GM19395 (cell line): ENCODE data around the gene TSPOAP1.
A peak's percentile ranks its signal among the peaks of the same experiment; 100 is the strongest.

Experiments
- ATAC-seq: cut with Tn5 transposase; IDR thresholded peaks from one replicate; pipeline ENCODE4 v1.9.1; 2021; ENCODE audit warnings: mild to moderate bottlenecking, moderate library complexity; ENCODE audit not compliant: unreplicated experiment

TSPOAP1 gene

DNA sequence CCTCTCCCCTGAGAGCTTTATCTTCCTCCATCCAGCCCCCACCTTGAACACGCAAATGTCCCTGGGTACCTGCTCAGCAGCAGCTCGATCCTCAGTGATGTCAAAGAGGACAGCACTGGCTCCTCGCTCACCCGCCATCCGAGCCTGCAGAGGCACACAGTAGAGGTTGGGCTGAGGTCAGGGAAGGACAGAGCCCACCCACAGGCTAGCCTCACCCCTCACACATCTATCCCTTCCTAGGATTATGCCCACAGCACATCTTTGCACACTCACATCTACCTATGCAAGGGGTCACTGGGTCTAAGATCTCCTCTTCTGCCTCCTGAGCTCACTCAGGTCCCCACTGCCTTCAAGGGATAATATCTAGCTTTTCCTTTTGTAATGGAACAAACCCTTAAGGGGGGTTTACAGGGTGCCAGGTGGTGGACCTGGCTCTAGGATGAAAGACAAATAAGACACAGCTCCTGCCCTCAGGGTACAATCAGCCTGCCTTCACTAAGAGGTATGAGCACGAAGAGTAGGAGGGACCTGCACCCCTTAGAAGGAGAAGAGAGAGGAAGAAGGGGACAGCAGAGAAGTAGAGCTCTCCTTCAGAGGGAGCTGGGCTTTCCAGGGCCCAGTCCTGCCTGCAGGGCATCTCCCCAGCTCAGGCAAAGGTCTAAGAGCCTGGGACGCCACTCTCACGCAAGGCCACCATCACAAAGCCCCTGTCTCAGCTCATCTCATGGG lies 35.0 kb upstream of the TSPOAP1 start:
- ATAC-seq = no peak

DNA sequence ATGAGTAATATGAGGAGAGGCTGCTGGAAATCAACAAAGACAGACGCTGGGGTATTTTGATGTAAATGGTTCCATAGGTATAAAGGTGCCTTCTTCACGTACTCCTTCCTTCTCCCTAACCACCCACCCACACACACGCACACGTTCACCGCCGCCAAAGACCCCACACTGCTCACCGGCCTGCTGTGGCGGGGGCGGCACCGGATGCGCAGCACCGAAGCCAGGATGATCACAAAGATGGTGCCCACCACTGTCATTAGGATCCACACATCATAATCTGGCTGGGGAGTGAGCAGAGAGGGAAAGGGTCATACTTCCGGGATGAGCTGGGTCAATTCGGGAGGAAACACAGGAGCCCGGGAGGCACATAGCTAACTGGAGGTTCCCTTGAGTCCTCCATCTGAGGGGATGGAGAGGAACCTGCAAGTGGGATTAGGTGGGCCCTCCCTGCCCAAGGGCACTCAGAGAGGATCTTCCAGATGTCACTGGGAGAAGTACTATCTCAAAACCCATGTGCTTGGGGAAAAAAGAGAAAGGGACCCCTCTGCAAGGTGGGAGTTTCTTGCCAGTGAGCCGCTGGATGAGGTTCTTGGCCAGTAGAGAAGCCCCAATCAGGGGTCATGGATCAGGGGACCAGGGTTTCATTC lies 33.9 kb upstream of the TSPOAP1 start:
- ATAC-seq = no peak

DNA sequence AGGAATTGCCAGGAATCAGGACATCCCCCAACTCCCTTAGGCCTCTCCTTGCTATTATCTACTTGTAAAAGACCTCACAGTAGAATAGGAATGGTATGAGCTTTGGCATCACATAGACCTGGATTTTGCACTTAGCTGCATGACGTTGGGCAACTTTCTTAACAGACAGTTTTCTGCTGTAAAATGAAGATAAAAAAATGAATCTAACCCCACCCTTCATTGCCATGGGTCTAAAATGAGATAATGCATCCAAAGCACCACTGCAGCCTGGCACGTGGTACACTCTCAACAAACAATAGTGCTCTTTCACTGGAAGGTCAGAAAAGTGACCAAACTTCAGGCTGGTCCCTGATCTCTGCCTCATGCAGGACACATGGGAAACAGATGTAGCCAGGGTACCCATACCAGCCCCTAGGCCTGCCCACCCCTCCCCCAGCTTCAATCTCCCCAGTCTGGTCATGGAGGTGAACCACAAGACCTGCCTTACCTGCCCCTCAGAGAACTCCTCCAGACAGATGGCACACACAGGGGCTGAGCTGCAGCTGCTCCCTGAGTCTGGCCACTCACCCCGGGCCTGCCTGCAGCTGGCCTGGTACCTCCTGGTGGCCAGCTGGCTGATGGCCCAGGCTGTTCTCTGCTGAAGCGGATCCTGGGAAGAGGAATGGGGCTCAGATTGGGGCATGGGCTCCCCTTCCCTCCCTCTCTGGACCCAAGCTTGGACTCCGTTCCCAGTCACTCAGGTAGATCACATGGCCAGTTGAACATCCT lies 31.9 kb upstream of the TSPOAP1 start:
- no peak for ATAC-seq

DNA sequence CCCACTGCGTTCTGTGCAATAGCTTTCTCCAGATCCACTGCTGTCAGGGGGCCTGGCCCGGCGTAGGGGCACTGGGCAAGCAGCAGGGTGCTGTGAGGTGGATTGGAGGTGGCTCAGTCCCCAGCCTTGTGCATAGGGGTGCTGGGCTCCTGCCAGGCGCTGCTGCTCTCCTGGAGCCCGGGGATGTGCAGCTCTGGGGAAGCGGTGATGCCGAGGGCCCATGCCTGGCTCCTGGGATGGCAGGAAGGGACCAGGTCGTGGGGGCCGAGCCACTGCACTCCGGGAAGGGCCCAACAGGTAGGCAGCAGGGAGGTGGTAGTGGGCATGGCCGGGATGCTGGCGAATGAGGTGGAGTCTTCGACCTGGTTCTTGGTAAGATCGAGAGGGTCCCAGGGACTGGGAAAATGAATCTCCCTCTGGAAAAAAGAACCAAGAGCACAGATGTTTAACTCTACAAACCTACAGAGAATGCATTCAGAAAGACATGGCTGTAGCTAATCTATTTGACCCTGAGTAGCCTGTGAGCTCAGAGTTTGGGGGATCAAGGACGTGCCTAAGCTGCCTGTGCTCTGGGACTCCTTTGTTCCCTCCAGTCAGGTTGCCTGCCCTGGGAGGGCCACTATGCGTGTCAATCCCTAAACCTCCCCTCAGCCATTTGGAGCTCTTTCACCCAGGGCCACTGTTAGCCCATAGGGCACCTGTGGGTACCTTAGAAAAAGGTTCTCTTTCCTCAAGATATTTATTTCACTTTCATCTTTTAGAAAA lies 30.0 kb upstream of the TSPOAP1 start:
- no peak for ATAC-seq

DNA sequence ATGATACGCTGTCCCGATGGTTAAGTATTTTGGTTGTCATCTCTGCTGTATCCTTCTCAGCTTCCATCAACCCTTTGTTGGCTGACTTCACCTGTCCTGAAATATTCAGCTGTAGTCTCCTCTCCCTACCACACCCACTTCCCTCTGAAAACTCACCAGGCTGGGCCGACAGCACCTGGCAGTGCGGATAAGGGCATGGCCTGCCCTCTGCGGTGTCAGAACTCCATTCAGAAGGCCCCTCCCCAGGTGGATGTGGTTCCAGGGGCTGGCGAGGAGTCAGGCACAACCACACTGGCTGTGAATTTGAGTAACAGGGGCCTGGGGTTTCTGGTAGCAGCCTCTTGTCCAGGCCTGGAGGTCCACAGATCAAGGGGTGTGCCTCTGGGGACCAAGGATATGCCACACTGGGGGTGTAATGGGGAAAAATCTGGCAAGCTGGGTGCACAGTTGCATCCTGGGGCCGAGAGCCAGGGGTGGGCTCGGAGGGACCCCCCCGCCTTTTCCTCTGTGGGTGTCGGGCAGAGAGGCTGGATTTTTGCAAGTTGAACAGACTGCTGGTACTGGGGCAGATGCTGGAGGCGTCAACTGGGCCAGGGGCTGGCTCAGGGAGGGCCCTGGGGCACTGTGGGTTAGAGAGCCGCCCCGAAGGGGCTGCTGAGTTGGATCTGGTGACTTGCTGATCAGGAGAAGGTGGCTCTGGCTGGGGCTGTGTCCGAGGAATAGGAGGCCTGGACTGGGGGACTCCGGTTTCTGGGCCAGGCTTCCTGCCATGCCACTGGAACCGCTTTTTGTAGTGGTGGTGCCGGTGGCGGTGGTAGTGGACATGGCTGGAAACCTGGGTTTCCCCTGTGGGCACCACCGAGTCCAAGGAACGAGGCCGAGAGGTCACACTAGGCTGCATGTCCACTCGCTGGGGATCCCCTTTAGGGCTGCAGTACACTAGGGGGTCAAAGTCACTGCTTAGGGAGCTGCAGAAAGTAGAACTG lies 29.0 kb upstream of the TSPOAP1 start:
- ATAC-seq = no peak

DNA sequence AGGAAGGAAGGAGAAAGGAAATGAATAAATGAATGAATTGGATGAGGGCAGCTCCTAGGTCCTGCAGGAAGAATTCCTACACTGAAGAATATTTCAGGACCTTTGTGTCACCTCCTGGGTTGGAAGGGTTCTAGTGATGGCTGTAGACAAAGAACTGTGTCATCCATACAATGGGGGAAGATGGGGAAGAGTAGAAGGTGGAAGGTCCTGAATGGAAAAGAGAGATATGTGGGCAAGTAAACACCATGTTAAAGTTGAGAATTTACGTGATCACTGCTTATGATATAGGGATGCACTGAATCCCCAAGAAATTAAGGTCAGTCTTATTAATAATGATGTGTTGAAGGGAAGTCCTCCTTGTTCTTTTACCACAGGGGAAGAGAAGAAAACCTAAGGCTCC lies 27.6 kb upstream of the TSPOAP1 start:
- ATAC-seq = no peak

DNA sequence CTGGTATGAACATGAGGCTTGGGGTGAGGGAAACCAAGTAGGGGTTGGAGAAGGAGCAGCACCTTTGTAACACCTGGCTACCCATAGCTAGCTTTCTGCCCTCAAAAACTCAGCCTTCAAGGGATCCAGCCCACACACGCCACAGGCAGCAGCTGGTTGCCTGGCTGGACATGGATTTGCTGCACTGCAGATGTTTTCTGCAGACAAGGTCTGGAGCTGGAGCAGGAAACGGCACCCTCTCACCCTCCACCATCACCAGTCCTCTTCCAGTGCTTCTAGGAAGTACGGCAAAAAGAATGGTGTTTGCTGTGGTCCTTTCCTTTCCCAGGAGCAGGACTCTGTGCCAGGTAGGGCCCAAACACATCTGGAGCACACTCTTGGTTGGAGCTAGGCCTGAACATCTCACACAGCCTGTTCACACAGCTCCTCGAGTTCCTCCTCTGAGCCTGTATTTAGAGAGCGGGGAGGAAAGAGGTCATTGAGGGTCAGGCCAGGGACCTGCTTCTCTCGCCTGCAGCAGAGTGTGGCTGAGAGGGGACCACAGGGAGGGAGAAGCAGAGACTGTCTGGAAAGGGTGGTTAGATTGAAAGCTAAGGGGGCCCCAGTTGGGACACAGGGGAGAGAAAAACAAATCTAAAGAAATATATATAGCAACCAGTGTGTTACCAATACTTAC lies 26.1 kb upstream of the TSPOAP1 start:
- no peak for ATAC-seq

DNA sequence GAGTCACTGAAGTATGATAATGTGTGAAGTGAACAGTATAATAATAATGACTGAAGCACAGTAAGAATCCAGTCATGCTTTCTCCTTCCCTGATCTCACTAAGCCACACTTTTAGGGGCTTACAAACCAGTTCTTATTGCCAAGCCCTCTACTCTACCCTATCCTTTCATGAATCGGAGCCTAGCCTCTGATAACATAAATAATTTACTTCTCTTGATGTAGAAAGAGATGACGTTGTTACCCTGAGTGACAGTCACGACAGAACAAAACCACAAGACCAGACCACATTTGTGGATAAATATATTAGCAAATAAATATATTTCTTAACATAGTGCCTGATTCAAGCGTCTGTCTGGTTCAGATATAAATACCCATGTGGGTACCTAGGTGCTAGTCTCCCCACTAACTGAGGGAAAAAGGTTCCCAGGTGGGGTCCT lies 24.8 kb upstream of the TSPOAP1 start:
- no peak for ATAC-seq

DNA sequence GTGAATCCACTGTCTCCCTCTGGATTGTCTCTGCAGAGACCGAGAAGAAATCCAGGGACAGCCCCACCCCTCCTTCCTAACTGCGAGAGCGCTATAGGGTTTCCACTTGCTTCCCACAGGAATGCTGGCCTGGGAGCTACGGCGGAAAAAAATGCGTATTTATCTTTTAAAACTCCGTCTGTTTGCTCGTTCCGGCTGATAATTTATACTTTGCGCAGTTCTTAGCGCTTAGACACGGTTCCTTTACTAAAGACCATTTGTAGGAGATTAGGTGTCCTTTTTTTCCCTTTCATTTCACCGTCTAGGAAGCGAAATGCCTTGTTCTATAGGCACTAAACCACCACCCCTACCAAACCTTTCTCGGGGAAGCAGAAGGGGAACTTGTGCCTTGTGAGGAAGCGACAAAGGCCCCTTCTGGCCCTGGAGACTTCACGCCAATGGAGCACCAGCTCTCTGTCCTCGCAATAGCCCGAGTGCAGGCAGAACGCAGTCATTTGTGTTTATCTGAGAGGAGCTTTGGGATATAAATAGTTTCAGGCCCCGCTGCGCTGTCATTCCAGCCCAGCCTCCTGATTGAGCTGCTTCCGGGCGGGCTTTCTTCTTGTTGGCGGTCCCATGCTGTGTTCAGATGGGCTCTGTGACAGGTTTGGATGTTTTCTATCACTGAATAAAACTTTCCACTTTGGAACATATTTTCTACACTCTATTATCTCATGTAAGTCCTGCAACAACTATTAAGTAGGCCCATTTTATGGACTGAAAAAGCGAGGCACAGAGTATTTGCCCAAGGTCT lies 24.2 kb upstream of the TSPOAP1 start:
- ATAC-seq = no peak

DNA sequence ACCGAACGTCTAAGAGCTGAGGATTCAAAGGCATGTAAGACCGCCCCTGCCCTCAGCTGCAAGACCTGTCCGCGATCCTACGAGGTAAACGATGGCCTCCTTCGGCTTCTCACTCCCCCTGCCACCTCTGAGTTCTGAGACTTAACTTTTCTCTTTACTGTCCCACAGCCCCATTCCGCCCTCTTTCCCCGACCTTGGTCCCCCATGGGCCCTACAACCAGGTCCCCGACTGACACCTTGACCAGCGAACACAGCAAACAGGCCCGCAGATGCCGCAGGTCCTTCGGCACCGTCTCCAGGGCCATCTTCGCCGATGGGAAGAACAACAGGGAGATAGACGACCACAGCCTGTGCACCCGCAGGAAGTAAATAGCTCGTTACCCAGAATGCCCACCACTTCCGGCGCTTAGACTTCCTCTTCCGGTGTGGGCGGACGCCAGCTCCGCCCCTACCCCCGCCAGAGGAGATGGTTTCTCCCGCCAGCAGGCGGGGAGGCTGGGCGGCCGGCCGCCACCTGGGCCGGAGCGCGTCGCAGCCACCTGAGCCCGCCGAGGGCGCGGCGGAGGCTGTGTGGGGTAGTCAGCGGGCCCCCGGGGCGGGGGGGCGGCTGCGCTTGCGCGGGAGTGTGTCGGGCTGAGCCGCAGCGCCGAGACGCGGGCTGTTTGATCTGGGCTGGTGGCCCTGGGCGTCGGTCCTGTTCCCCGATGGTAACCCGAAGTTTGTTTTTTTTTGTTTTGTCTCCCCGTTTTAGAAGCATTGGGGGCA lies 23.4 kb upstream of the TSPOAP1 start, which contains the start of gene SUPT4H1:
TSS of gene SUPT4H1 (minus strand) at position 371 of the 765 bp plus-strand sequence. CDS start at position 305, 66 bp downstream.
- ATAC-seq = peak; percentile 83

DNA sequence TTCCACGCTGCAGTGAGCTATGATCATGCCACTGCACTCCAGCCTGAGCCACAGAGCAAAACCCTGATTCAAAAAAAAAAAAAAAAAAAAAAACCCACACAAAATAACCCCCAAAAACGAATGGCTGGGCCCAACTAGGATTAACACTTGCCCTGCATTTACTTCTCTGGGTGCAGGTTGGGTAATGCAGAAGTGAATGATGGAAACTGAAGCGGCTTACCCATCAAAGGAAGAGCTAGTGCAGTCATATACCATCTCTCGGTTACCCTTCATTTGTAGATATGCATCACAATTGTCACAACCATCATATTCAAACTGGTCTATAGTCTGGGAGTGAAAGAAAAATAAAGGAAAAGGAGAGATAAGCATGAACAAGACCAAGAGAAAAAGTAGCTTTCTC lies 22.6 kb upstream of the TSPOAP1 start:
- ATAC-seq = no peak

DNA sequence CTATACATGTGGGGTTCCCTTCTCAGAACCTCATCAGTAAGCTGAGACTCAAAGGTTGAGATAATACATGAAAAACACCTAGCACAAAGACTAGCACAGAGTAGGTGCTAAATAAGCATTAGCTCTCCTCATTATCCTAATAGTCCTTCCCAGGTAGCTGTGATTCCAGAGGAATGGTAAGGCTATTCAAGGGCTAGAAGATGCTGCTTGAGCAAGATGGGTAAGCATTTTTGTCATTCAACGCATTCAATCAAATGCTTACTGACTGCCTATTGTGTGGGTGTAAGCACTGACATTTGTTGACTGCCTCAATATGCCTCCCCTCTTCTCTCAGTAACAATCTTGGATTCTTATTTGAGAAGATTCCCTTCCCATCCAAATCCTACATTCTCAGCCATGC lies 19.4 kb upstream of the TSPOAP1 start:
- ATAC-seq = no peak

DNA sequence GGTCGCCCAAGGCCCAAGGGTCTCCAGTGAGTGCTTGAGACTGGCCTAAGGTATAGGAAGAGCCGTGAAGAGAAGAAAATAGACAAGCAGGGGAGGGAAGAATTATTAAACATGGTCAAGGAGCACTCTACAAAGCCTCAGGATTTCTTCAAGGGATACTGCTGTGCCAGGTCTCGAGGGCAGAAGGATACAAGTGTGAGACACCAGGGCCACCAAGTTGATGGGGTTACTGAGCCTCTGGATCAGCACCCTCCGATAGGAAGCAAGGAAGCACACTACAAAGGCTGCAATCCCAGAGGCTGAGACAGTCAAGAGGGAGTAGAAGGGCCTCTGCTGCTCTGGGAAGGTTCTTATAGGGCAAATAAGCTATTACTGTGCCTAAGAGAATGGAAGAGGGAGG lies 16.9 kb upstream of the TSPOAP1 start:
- no peak for ATAC-seq

DNA sequence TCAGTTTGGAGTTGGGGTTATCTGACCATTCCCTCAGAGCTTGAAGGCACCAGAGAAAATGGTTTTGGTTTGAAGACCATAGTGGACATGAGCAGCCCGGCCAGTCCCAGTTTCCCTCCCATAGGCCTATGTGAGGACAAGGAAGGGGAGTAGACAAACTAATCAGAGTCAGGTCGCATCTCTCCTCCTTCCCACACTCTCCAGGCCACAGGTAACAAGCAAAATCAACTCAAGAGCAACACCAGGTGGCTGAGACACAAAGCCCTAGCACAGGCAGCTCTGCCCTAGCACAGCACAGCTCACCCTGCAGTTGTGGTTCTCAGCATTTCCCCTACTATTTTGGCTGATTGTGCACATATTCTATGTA lies 16.2 kb upstream of the TSPOAP1 start:
- ATAC-seq = peak; percentile 51

DNA sequence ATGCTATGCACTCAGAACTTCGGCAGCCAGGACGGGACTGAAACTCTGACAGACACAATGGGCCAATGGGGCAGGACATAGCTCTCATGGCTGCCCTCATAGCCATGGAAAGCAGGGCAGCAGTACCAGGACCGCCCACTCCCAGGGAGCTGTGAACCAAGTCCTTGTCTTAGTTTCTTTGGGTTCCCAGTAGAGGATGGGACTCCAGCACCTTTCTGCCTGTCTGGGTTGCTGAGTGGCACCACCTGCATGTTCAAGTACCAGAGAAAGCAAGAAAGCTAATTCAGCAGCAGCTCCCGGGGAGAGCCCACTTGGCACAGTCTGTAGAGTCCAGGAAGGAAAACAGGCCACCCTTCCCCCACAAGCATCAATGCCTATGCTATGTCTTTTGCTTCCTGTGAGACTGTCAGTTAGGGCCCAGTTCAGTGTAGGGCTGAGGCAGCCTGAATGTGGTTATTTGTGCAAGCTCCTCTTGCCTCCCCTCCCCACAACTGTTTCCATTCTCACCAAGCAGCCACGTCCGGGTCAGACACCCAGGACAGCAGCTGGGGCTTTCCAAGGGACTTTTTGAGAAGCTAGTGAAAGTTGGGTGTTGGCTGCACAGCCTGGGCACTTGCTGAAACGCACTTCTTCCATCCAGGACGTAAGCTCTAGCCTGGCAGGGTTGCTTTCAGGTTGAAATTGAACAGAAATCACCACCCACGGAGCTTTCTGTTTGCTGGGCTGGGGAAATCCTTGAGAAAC lies 15.6 kb upstream of the TSPOAP1 start:
- ATAC-seq = peak; percentile 84

DNA sequence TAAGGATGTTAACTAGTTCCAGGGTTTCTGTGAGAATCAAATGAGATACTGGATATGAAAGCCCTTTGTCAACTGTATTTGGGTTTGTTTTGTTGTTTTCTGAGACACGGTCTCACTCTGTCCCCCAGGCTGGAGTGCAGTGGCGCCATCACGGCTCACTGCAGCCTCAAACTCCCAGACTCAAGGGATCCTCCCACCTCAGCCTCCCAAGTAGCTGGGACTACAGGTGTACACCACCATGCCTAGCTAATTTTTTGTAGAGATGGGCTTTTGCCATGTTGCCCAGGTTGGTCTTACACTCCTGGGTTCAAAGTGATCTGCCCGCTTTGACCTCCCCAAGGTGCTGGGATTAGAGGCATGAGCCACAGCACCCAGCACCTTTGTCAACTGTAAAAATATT lies 14.5 kb upstream of the TSPOAP1 start:
- no peak for ATAC-seq

DNA sequence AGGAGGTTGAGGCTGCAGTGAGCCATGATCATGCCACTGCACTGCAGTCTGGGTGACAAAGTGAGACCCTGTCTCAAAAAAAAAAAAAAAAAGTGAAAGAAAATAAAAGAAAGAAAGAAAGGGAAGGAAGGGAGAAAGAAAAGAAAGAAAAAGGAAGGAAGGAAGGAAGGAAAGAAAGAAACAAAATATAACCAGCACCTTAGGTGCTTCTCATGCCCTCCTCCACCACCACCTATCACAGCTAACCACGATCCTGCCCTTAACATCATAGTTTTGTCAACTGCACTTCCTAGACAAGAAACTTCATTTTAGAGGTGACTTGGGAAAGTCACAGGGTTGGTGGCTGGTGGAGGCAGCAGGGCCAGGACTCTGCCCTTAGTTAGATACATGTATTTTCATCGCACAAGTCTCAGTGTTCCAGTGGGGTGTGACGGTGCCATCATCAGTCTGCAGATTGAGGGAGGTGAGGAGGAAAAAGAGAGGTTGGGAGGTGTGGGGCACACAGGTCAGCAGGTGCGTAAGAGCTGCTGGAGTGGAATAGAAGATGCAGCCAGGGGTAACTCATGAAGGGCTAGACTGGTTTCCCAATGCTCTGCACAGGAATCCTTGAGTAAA lies 13.4 kb upstream of the TSPOAP1 start:
- ATAC-seq = no peak
